Activated CD4-positive, alpha-beta T cell treated with anti-CD3 and anti-CD28 coated beads, Interleukin-2, amount 10 ng/mL, durations not matched to agents 7 days and 5 days (primary cell): ENCODE measurements around the gene C18orf63. TPM values are rescaled to one million over a fixed set of nuclear protein-coding genes. Genes with fewer than 3 reads are reported as not detected.
"Not testable (repeated sequence)": the region's sequence is repeated elsewhere in the genome, so short reads cannot be mapped to it uniquely, and the experiment has no call there.

Experiments used
- CTCF ChIA-PET: fragments of 350-600 bp; sonication (Branson Sonifier 250); formaldehyde crosslinking; loops from one replicate; lab custom pipeline; 2021; ENCODE audit warnings: antibody characterized with exemption; lab: Charles Lee
- POLR2A ChIA-PET: fragments of 350-600 bp; sonication (Branson Sonifier 250); formaldehyde crosslinking; loops from one replicate; lab custom pipeline; 2021; ENCODE audit warnings: antibody characterized with exemption; lab: Charles Lee
- DNase-seq: peaks from one replicate; pipeline ENCODE4 v3.0.0-alpha.2; 2020
- H3K27ac Mint-ChIP-seq: one replicate; pipeline ENCODE4 v1.8.0; 2021; ENCODE audit warnings: mild to moderate bottlenecking, moderate library complexity, mixed read lengths
- H3K27me3 Mint-ChIP-seq: one replicate; pipeline ENCODE4 v1.8.0; 2021; ENCODE audit warnings: mixed read lengths
- H3K36me3 Mint-ChIP-seq: one replicate; pipeline ENCODE4 v1.8.0; 2021; ENCODE audit warnings: low read depth, mixed read lengths
- H3K4me1 Mint-ChIP-seq: one replicate; pipeline ENCODE4 v1.8.0; 2021; ENCODE audit warnings: mixed read lengths
- H3K4me3 Mint-ChIP-seq: one replicate; pipeline ENCODE4 v1.8.0; 2021; ENCODE audit warnings: mild to moderate bottlenecking, moderate library complexity, mixed read lengths
- H3K9me3 Mint-ChIP-seq: one replicate; pipeline ENCODE4 v1.8.0; 2021; ENCODE audit warnings: mixed read lengths
- total RNA-seq, 2 experiments: library from RNA; stranded (reverse); gene quantifications; one replicate each; pipeline ENCODE4 v1.2.3, GENCODE V29; 2021

The C18orf63 gene
- total RNA-seq, 2 experiments from 2014 or later = not detected

DNA sequence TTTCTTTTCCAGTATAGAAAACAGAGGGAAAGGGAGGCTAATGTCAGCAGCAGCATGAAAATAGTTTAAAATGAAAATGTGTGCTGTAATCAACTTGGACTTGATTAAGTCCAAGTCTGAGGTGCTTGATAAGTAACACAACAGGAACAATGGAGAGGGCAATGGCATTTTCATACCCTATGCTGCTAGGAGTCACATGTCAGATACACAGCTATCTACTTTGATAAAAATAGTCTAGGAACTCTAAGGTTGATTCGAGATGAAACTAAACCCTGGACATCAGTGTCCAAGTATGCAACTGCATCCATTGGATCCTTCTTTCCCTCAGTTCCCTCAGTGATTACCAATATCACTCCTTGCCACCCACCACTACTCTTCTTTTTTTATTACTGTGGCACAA lies 4.6 kb upstream of the C18orf63 start:
- H3K9me3 Mint-ChIP-seq = no peaks in the 10 kb centered on the region
- H3K36me3 Mint-ChIP-seq = no peaks in the 10 kb centered on the region
- peaks cover 28% of the 10 kb centered on the region for H3K27me3 Mint-ChIP-seq
- H3K27ac Mint-ChIP-seq = no peak overlapping the region
- H3K4me1 Mint-ChIP-seq = peaks cover 6% of the 10 kb centered on the region
- no peak overlapping the region for H3K4me3 Mint-ChIP-seq
- no peak for DNase-seq
- ChIA-PET POLR2A (no interaction called here), CTCF (interaction anchor here (1.0 to 1.2 kb wide), 2 partner anchors 175 to 183 kb away, joined by 4 read pairs; no protein-coding TSS in a partner anchor)

GRCh38 chr18:74314759-74315463 lies 728 bp upstream of the C18orf63 start:
- H3K27me3 Mint-ChIP-seq = peaks cover 16% of the 10 kb centered on the region
- no peak overlapping the region for H3K4me3 Mint-ChIP-seq
- peaks cover 6% of the 10 kb centered on the region for H3K4me1 Mint-ChIP-seq
- ChIA-PET CTCF (no interaction called here), POLR2A (no interaction called here)
- H3K36me3 Mint-ChIP-seq = no peaks in the 10 kb centered on the region
- no peaks in the 10 kb centered on the region for H3K9me3 Mint-ChIP-seq
- no peak overlapping the region for H3K27ac Mint-ChIP-seq
- no peak for DNase-seq

DNA sequence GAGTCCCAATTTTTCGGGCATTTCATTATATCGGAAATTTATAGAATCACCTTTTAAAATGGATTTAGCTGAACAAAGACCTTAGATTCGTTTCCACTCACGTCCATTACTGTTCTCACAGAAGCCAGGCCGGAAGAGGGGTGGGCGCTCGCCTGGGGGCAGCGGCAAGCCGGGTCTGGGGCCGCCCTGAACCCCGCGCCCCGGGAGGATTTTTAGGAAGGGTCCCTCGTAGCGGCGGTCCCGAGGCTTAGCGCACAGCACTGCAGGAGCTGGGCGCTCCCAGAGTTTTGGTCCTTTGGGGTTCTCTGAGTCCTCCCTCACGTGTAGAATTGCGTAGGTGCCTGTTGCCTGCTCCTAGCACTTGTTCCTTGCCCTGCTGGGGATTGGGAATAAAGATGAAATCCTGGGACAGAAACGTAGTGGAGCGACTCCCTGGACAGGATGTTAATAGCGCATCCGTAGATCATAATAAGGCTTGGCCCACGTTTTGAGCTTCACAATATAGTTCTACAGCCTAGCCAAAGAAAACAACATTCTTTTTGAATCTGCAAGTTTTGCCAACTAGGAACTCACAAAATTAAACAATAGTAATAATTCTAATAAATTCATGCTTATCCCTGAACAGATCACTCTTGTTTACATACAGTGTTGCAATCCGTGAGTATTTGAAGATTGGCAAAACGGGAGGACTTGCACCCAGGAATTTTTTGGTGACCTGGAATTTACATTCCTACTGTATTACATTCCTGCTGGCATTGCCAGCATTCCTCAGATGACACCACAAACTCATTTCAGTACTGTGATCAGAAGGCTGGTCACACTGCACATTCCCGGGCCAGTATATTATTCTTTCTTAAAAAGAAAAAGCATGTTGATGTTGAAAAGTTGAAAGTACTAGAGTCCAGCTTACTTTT lies 875 bp downstream of the C18orf63 start:
- Mint-ChIP-seq H3K9me3 (no peaks in the 10 kb centered on the region), H3K4me3 (no peak overlapping the region), H3K27ac (no peak overlapping the region), H3K27me3 (peaks cover 17% of the 10 kb centered on the region), H3K36me3 (no peaks in the 10 kb centered on the region), H3K4me1 (no peaks in the 10 kb centered on the region)
- no peak for DNase-seq
- POLR2A ChIA-PET = no interaction called here
- CTCF ChIA-PET = no interaction called here

DNA sequence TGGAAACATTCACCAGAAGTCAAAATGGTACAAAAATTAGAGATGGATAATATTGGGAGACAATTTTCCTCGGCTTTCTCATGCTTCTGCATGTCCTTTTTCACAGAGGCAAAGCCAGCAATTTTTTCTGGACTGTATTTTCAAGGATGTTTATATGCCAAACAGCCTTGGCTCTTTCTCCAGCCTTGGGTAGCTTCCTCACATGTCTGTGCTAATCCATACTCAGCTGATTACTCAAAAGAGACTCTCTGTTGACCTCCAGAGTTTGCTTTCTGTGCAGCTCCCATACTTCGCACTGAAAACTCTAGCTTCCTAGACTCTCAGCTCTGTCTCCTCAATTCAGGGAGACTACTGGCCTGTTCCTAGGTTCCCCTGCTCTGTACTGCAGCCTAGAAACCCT lies 10.6 kb downstream of the C18orf63 start:
- CTCF ChIA-PET = no interaction called here

DNA sequence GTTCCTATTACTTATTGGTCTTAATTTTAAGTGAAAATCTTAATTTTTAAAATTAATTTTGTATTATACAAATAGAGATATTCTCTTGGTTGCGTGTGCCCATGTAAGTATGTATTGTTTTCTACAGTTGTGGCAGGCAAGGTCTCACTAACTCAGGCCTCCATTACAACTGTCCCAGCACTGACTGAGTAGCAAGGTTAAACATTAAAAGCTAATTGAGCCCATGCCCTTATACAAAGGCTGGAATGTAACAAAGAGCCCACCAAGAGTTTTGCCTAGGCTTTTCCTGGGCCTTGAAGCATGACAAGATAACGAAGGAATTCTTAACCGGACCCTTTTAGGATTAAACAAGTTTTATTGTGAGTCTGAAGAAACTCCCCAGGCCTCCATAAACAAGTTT lies 11.2 kb downstream of the C18orf63 start:
- peaks cover 13% of the 10 kb centered on the region for H3K27me3 Mint-ChIP-seq
- H3K27ac Mint-ChIP-seq, H3K4me1 Mint-ChIP-seq, POLR2A ChIA-PET, H3K36me3 Mint-ChIP-seq, DNase-seq, H3K4me3 Mint-ChIP-seq, H3K9me3 Mint-ChIP-seq, CTCF ChIA-PET: not testable (repeated sequence)

More for the DNA sequence above, 10.6 kb downstream of the C18orf63 start:
- Mint-ChIP-seq H3K4me1 (no peaks in the 10 kb centered on the region), H3K27me3 (peaks cover 14% of the 10 kb centered on the region), H3K4me3 (no peak overlapping the region), H3K27ac (no peak overlapping the region), H3K9me3 (no peaks in the 10 kb centered on the region), H3K36me3 (no peaks in the 10 kb centered on the region)
- POLR2A ChIA-PET = no interaction called here
- no peak for DNase-seq

GRCh38 chr18:74328206-74328605 lies 12.6 kb downstream of the C18orf63 start:
- H3K9me3 Mint-ChIP-seq = no peaks in the 10 kb centered on the region
- POLR2A ChIA-PET = no interaction called here
- H3K4me3 Mint-ChIP-seq = no peak overlapping the region
- CTCF ChIA-PET = interaction anchor here (1.0 kb wide), 1 partner anchor 164 kb away, joined by 3 read pairs; no protein-coding TSS in a partner anchor
- DNase-seq = no peak
- H3K36me3 Mint-ChIP-seq = no peaks in the 10 kb centered on the region
- H3K4me1 Mint-ChIP-seq = no peaks in the 10 kb centered on the region
- peaks cover 13% of the 10 kb centered on the region for H3K27me3 Mint-ChIP-seq
- no peak overlapping the region for H3K27ac Mint-ChIP-seq

DNA sequence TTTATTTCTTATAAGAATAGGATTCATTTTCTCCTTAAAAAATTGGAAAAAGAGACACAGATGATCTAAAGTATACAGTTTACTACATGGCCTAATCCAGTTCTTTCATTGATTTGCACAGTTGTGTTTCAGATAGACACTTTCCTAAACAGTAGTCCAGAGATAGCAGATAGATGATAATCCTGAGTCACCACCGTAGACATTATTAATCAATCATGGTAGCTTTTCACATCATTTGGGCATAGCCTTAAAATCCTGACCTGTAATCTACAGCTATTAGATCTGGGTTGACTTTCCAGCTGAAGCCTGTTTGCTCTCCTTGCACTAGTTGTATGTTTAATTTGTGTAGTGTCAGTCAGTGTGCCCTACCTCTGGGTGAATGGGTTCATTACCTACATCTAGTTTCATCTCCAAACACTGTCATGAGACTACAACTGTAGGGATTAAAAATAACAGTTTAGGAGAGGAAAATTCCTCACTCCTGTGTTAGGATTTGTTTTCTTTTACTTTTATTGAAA lies 14.1 kb downstream of the C18orf63 start:
- H3K4me1 Mint-ChIP-seq = peaks cover 3% of the 10 kb centered on the region
- H3K27ac Mint-ChIP-seq = no peak overlapping the region
- peaks cover 16% of the 10 kb centered on the region for H3K27me3 Mint-ChIP-seq
- ChIA-PET POLR2A (no interaction called here), CTCF (interaction anchor here (1.2 kb wide), 1 partner anchor 13 kb away, joined by 3 read pairs; no protein-coding TSS in a partner anchor)
- no peaks in the 10 kb centered on the region for H3K9me3 Mint-ChIP-seq
- no peak for DNase-seq
- no peak overlapping the region for H3K4me3 Mint-ChIP-seq
- H3K36me3 Mint-ChIP-seq = no peaks in the 10 kb centered on the region

DNA sequence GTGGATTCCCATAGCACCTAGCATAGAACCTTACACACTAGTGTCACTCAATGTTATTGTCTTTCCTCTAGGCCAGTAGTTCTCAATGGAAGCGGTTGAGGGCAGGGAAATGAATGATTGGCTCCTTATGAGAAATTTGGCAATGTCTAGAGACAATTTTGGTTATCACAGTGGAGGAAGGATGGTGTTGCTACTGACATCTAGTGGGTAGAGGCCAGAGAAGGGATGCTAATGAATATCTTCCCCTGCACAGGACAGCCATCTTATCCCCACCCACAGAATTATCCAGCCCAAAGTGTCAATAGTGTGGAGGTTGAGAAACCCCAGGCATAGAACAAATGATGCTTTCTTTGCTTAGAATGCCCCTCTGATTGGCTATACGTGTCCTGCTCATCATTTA lies 15.8 kb downstream of the C18orf63 start:
- POLR2A ChIA-PET = no interaction called here

GRCh38 chr18:74333091-74333490 lies 17.5 kb downstream of the C18orf63 start:
- H3K9me3 Mint-ChIP-seq = no peaks in the 10 kb centered on the region
- H3K4me3 Mint-ChIP-seq = no peak overlapping the region
- no peaks in the 10 kb centered on the region for H3K36me3 Mint-ChIP-seq
- DNase-seq = no peak
- ChIA-PET POLR2A (no interaction called here), CTCF (no interaction called here)
- H3K27me3 Mint-ChIP-seq = peaks cover 25% of the 10 kb centered on the region
- H3K27ac Mint-ChIP-seq = no peak overlapping the region
- H3K4me1 Mint-ChIP-seq = peaks cover 3% of the 10 kb centered on the region

More for the DNA sequence above, 15.8 kb downstream of the C18orf63 start:
- no peak overlapping the region for H3K27ac Mint-ChIP-seq
- no peak for DNase-seq
- no peaks in the 10 kb centered on the region for H3K9me3 Mint-ChIP-seq
- H3K4me1 Mint-ChIP-seq = peaks cover 3% of the 10 kb centered on the region
- peaks cover 17% of the 10 kb centered on the region for H3K27me3 Mint-ChIP-seq
- H3K4me3 Mint-ChIP-seq = no peak overlapping the region
- H3K36me3 Mint-ChIP-seq = no peaks in the 10 kb centered on the region
- CTCF ChIA-PET = no interaction called here

- no peak overlapping the region for H3K4me3 Mint-ChIP-seq
- DNase-seq = no peak
- no peak overlapping the region for H3K27ac Mint-ChIP-seq
- peaks cover 3% of the 10 kb centered on the region for H3K4me1 Mint-ChIP-seq
- no peaks in the 10 kb centered on the region for H3K9me3 Mint-ChIP-seq
- H3K27me3 Mint-ChIP-seq = peaks cover 30% of the 10 kb centered on the region
- ChIA-PET POLR2A (no interaction called here), CTCF (no interaction called here)
- no peaks in the 10 kb centered on the region for H3K36me3 Mint-ChIP-seq
Measured at GRCh38 chr18:74334242-74334893, 18.7 kb downstream of the C18orf63 start.

GRCh38 chr18:74336656-74337055 lies 21.0 kb downstream of the C18orf63 start:
- no peak overlapping the region for H3K27ac Mint-ChIP-seq
- no peaks in the 10 kb centered on the region for H3K36me3 Mint-ChIP-seq
- CTCF ChIA-PET = no interaction called here
- H3K27me3 Mint-ChIP-seq = peaks cover 25% of the 10 kb centered on the region
- peaks cover 3% of the 10 kb centered on the region for H3K4me1 Mint-ChIP-seq
- H3K4me3 Mint-ChIP-seq = no peak overlapping the region
- no peak for DNase-seq
- no peaks in the 10 kb centered on the region for H3K9me3 Mint-ChIP-seq
- POLR2A ChIA-PET = no interaction called here

DNA sequence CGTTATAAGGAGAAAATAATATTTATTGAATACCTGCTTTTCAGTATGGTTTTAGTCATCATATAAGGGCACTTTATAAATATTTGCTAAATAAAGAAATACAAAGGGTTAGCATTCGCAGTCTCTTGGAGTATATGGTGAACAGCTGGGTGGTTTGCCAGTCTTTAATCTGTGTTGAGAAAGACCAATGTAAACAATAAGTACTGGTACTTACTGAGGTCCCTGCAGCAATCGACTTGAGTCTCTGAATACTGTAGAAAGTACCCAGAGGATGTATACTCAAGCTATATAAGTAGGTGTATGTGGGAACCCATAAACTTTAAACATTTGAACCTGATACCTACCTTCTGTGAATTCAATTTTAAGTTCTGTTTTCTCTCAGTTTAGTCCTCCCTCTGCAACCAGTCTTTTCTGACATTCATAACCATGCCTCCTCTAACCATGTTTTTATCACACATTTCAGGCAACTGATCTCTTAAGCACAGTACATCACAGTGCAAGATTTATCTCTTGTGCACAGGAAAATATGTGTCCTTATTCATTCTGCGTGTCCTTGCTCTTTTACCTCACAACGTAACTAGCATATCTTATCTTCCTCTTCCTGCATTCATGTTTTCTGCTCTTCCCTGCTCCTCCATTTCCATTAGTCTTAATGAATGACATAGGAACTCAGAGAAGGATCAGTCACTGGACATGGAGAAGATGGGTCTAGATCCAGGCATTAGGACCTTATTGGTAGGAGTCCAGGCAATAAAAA lies 21.7 kb downstream of the C18orf63 start:
- POLR2A ChIA-PET = no interaction called here
- no peak overlapping the region for H3K4me3 Mint-ChIP-seq
- no peak overlapping the region for H3K27ac Mint-ChIP-seq
- no peaks in the 10 kb centered on the region for H3K9me3 Mint-ChIP-seq
- peaks cover 27% of the 10 kb centered on the region for H3K27me3 Mint-ChIP-seq
- CTCF ChIA-PET = no interaction called here
- DNase-seq = no peak
- peaks cover 3% of the 10 kb centered on the region for H3K4me1 Mint-ChIP-seq
- H3K36me3 Mint-ChIP-seq = no peaks in the 10 kb centered on the region
